NCI-H146 treated with DMSO at 0.1 percent for 48 hours (cell line): ENCODE measurements around the gene KIF5C.
A peak's percentile ranks its signal among the peaks of the same experiment; 100 is the strongest.
"Not testable (repeated sequence)": the region's sequence is repeated elsewhere in the genome, so short reads cannot be mapped to it uniquely, and the experiment has no call there.

Source experiments
- DNase-seq: peaks from one replicate; lab custom pipeline; 2025; ENCODE audit not compliant: unreplicated experiment; lab: John Stamatoyannopoulos, UW

KIF5C gene

GRCh38 chr2:148959745-148960144 lies 84.7 kb downstream of the KIF5C start:
- DNase-seq = no peak

GRCh38 chr2:148960483-148960882 lies 85.5 kb downstream of the KIF5C start:
- no peak for DNase-seq

DNA sequence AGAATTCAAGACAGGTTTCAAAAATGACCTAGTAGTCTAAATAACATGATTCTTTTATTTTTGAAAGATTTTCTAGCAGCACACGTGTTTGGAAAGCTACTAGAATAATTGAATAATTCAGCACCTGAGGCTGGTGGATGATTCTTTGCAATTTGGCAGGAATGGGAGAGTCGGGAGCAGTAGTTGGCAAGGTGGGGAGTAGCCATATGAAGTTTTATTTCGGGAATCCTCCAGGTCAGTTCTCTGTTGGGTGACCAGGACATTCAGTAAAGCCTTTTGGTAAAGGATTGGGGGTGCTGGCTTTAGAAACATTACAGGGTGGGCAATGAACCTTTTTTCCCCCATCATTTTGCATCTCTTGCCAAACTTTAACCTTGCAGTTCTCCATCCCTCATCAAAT lies 88.4 kb downstream of the KIF5C start:
- no peak for DNase-seq

DNA sequence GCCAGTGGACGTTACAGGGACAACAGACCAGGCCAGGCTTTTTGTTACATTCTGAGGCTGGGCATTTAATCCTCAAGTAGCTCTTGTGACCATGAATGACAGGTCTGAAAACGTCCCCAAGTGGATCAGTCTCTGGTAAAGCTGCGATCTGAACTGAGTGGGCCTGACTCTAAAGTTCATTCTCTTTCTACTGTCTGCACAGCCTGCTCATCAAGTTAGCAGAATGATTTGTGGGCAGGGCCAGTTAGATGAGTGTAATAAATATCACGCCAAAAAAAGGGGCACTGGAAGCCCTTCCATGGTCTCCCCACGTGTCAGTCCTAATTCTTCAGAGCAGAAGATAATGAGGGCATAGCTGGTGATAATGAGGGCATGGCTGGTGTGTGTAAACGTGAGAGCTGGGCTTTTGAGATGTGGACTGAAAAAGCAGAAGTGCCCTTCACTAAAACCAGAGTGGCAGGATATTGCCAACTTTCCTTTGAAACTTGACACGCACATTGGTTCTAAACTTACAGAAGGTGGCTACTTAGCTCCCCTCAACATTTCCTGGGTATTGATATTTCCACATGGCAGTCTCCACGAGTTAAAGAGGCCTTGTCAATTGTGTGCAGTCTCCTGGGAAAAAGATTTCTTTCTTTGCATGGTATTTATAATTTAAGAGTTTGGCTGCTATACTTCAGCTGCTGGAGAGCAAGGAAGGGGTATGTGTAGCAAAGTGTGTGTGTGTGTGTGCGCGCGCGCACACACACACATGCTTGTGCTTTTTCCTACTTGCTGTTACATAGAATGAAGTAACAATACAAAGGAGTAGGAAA lies 90.8 kb downstream of the KIF5C start:
- no peak for DNase-seq

DNA sequence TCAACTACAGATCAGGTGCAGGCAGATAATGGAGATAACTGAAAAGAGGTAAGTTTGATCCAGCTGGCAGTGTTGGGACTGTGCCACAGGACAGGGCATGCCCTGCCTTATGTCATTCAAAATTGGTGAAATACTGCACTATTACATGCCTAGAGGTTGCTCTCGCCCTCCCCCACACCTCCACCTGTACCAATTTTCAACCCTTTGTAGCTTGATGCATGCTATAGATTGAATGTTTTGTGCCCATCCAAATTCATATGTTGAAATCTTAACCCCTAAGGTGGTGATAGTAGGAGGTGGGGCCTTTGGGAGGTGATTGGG lies 91.4 kb downstream of the KIF5C start:
- DNase-seq = no peak

- DNase-seq = no peak
Observed at GRCh38 chr2:148967056-148967455, 92.0 kb downstream of the KIF5C start.

DNA sequence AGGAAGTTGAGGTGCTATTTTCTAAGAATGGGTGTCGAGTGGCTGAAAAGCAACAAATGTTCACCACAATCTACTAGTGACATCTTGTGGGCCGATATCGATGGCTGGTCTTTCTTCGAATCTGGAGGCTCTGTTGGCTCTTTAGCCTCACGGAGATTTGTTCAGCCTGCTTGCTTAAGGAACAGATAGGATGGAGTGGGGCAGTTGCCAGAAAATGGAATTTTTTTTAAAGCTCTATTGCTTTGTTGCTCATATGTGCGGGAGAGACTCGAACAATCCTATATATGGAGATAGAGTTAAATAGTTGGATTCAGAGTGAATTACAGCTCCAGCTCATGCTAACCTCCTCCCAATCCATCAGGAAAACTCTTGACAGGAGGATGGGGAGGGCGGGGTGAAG lies 92.6 kb downstream of the KIF5C start:
- no peak for DNase-seq

DNA sequence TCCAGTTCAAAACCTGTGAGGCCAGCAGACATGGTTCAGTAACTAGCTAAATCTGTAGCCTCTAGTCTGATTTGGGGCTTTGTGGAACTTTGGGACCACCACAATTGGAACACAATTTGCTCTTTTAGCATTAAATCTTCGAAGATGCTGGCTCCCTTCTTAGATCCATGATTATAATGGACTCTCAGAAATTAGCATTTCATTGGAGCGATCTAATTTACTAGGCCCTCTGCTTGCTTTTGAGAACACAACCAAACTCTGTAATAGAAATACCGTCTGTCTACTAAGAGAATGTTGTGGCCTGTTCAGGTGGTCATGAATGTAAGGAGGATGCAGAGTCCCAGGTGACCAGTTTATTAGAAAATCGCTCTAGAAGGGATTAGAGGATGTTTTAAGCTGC lies 93.3 kb downstream of the KIF5C start:
- DNase-seq = no peak

GRCh38 chr2:148968776-148969319 lies 93.8 kb downstream of the KIF5C start:
- DNase-seq = no peak

DNA sequence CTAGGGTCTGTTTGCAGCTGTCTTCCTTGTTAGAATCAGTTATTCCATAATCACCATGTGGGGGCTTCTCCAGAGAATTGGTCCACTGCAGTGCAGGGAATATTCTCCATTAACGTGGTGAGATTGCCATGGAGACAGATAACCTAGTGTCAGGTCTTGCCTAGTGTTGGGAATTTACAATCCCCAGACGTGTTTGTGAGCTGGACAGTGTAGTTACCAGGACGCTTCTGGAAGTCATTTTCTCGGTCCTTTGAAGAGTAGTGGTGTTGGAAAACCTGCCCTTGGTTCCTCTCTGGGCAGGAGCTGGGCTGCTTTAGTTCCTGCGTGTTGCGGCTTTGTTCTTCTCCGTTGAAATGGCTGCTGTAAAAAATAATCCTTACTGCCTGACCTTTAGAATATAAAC lies 94.6 kb downstream of the KIF5C start:
- no peak for DNase-seq

DNA sequence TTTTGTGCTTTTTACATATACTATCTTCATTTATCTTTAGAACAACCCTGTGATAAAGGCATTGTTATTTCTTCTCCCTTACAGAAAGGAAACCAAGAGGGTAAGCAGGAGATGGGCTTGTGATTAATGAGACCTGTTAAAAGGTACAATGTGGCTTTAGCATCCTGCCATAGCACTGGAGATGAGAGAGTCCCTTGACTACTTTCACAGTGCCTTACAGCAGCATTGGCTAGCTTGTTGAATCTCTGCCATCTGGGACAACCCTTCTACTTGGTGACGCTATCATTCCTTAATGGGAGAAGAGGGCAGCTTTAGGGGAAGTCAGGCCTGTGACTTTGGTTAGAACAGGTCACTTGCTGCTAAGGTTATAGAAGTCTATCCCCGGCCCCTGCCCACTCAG lies 95.4 kb downstream of the KIF5C start:
- no peak for DNase-seq

DNA sequence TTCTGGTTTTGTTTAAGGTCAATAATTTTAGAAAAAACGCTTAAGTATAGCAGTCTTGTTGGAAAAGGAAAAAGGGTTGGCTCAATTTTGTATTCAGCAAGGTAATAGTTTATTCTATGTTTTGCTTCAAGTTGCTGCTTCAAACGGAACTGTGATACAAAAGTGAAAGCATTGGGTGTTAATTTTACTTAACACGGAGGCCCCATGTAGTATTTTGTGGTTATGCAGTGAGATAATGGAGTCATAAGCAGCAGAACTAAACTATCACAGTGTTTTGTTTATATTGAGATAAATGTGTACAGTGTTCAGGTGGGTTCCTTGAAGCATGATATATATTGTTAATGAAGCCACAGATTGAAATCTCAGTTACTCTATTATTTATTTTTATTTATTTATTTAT lies 96.5 kb downstream of the KIF5C start:
- DNase-seq = no peak

DNA sequence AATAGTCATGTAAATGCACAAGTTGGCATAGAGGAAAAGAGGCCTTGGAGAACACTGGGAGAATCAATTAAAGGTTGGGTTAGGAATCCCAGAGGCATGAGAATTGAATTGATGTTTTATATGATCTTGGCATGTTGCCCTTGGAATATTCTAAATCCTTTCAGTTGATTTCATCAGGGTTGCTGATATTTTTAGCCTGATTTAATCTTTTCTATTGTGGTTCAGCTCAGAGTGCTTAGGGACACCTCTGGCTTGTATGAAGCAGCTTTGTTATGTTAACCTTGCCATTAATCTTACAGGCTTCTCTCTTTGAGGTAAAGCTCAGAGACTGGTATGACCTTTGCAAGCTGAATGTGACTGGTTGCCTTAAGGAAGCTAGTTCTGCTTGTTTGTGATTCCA lies 99.1 kb downstream of the KIF5C start:
- DNase-seq = no peak

- no peak for DNase-seq
Observed at GRCh38 chr2:148978026-148978685, 103.1 kb downstream of the KIF5C start.

GRCh38 chr2:148978706-148979105 lies 103.7 kb downstream of the KIF5C start:
- DNase-seq = no peak

- no peak for DNase-seq
Observed at GRCh38 chr2:148979164-148979918, 104.3 kb downstream of the KIF5C start.

- peak; percentile 62 for DNase-seq
Observed at GRCh38 chr2:148979919-148980277, 104.9 kb downstream of the KIF5C start.

DNA sequence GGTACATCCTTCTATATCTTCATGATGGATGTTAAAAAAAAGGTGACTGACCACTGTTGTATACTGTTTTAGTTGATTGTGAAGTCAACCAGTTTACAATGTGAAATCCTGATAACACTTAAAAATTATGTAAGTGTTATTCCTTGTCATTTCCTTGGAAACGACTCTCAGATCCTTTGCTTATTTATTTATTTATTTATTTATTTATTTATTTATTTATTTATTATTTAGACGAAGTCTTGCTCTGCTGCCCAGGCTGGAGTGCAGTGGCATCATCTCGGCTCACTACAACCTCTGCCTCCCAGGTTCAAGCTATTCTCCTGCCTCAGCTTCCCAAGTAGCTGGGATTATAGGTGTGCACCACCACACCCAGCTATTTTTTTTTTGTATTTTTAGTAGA lies 105.5 kb downstream of the KIF5C start:
- DNase-seq = not testable (repeated sequence)

DNA sequence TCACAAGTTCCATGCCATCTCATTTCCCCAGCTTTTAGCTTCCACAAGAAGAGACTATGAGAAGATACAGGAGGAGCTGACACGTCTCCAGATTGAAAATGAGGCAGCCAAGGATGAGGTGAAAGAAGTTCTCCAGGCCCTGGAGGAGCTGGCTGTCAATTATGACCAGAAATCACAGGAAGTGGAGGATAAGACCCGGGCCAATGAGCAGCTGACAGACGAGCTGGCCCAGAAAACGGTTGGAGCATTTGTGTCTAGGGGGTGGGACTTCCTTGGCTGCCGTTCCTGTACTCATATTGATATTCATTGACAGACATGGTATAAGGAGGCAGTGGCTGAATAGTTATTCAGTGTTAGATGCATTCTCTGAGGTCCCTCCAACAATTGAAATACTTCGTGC lies 106.3 kb downstream of the KIF5C start:
- DNase-seq = no peak

- DNase-seq = no peak
Observed at GRCh38 chr2:148981781-148982180, 106.8 kb downstream of the KIF5C start.

DNA sequence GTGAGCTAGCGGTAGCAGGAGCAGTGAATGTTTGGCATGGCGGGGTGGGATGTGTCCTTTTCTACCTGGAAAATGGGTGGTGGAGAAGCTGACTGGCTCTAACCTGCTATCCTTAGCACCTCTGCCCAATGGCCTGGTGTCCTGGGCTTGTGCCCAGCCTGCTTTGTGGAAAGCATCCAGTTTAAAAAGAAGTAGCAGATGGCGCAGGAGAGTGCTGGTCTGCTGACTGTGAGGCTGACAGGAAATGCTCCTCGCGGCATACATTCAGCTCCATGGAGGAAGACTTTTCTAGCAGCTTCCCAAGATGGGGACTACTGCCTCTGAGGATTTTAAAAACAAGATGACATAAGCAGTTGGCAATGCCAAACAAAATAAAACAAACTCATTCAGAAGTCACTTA lies 107.3 kb downstream of the KIF5C start:
- DNase-seq = no peak

- DNase-seq = no peak
Observed at GRCh38 chr2:148983896-148984295, 108.9 kb downstream of the KIF5C start.
